Aorta (tissue), 5 donors: Measurements from ENCODE around the gene NSUN7. TPM values are rescaled to one million over a fixed set of nuclear protein-coding genes. Genes with fewer than 3 reads are reported as not detected.

Experiments used
- ATAC-seq: fragments of 200-7000 bp; cut with Tn5 transposase; one replicate; pipeline ENCODE4 v1.9.1; 2022; ENCODE audit warnings: moderate library complexity; ENCODE audit not compliant: low FRiP score
- DNase-seq, 2 donors: peaks; one replicate each; pipeline ENCODE4 v3.0.0-alpha.2; 2020
- H3K27ac ChIP-seq, 2 donors: one replicate each; pipeline ENCODE4 v1.5.1; 2013; ENCODE audit warnings: low read length in 2 of 2, mild to moderate bottlenecking in 2 of 2, moderate library complexity in 2 of 2, control low read depth in 1 of 2, inconsistent platforms in 1 of 2, low read depth in 1 of 2
- H3K27me3 ChIP-seq, 2 donors: one replicate each; pipeline ENCODE4 v1.6.1; 2013; ENCODE audit warnings: control low read depth in 1 of 2, low read length in 1 of 2, mild to moderate bottlenecking in 1 of 2, moderate library complexity in 1 of 2; ENCODE audit not compliant: insufficient read depth in 2 of 2, control insufficient read depth in 1 of 2
- H3K36me3 ChIP-seq, 2 donors: one replicate each; pipeline ENCODE4 v1.6.1; 2013; ENCODE audit warnings: control low read depth in 1 of 2, low read length in 1 of 2, mild to moderate bottlenecking in 1 of 2; ENCODE audit not compliant: insufficient read depth in 2 of 2, control insufficient read depth in 1 of 2
- H3K4me1 ChIP-seq, 2 donors: one replicate each; pipeline ENCODE4 v1.6.1; 2013; ENCODE audit warnings: low read length in 2 of 2, control low read depth in 1 of 2, mild to moderate bottlenecking in 1 of 2, moderate library complexity in 1 of 2; ENCODE audit not compliant: insufficient read depth in 2 of 2, control insufficient read depth in 1 of 2
- H3K4me3 ChIP-seq, 2 donors: one replicate each; pipeline ENCODE4 v1.5.1; 2013; ENCODE audit warnings: low read length in 2 of 2, control low read depth in 1 of 2, mild to moderate bottlenecking in 1 of 2
- H3K9me3 ChIP-seq: one replicate; pipeline ENCODE4 v1.6.1; 2013; ENCODE audit warnings: mild to moderate bottlenecking, low read length; ENCODE audit not compliant: control insufficient read depth
- WGBS, 2 donors: extraction: QIAGEN DNeasy Blood & Tissue Kit; methylation state at CpG; one replicate each; pipeline ENCODE4 v1.1.7; 2013; 5-methylcytosine and 5-hydroxymethylcytosine counted together
- intact Hi-C, 2 donors: fragments of 100-400 bp; cut with DNase I; formaldehyde crosslinking; loops; one replicate each; pipeline versions ENCODE4 v1.14.2 to v1.15.0; 2022
- polyA plus RNA-seq, 2 donors: library from polyadenylated mRNA; stranded (reverse); fragments of 200-250 nt; gene quantifications; one replicate each; pipeline ENCODE4 v1.2.3, GENCODE V29; 2013
- total RNA-seq, 2 donors: library from RNA; stranded (reverse); fragmentation: NEBNext Ultra II Directional; extraction: Animal tissue kit (Norgen Biotek cat#: 25700); gene quantifications; one replicate each; pipeline ENCODE4 v1.2.1, GENCODE V29; 2021
- donor health status: healthy with polysubstance abuse.
- donor health status: Bipolar disorder and iron deficiency.
- donor health status: DM: no; HTN: no; CAD: no.
- donor health status: DM: no; HTN: no; CAD: no.
- donor health status: DM: yes; HTN: yes; CAD: no.

Gene NSUN7
- total and polyA plus RNA-seq, 4 donors, result 0.75 to 16.3 (median 5.8) TPM

GRCh38 chr4:40731361-40731760, 18.4 kb upstream of the NSUN7 start:
- intact Hi-C loops, result no loop called here
- no peaks in the 10 kb centered on the region for H3K9me3 ChIP-seq
- DNase-seq (no peak), ATAC-seq (no peak)
- H3K27ac ChIP-seq, result no peak overlapping the region
- no peaks in the 10 kb centered on the region for H3K36me3 ChIP-seq
- no peaks in the 10 kb centered on the region for H3K4me1 ChIP-seq
- H3K27me3 ChIP-seq, result no peaks in the 10 kb centered on the region
- H3K4me3 ChIP-seq, result no peak overlapping the region

GRCh38 chr4:40731792-40732245, 17.9 kb upstream of the NSUN7 start:
- peak in 1 of 2 donors; percentile 62 for DNase-seq
- Histone ChIP-seq H3K4me1 (no peaks in the 10 kb centered on the region), H3K4me3 (no peak overlapping the region), H3K27ac (no peak overlapping the region), H3K9me3 (no peaks in the 10 kb centered on the region), H3K36me3 (no peaks in the 10 kb centered on the region), H3K27me3 (no peaks in the 10 kb centered on the region)
- ATAC-seq, result peak; percentile 36
- intact Hi-C loops, result no loop called here
- 65 to 72% methylated on average over 6 of the region's 6 CpGs for WGBS, 2 donors

GRCh38 chr4:40733752-40734151, 16.0 kb upstream of the NSUN7 start:
- 76 to 88% methylated on average over 7 of the region's 7 CpGs for WGBS, 2 donors
- Histone ChIP-seq H3K36me3 (no peaks in the 10 kb centered on the region), H3K4me3 (no peak overlapping the region), H3K9me3 (no peaks in the 10 kb centered on the region), H3K27me3 (no peaks in the 10 kb centered on the region), H3K4me1 (no peaks in the 10 kb centered on the region), H3K27ac (no peak overlapping the region)
- ATAC-seq, result no peak
- intact Hi-C loops, result no loop called here
- no peak for DNase-seq

GRCh38 chr4:40734497-40734896, 15.3 kb upstream of the NSUN7 start:
- H3K4me3 ChIP-seq, result no peak overlapping the region
- no peak for ATAC-seq
- 84 to 88% methylated on average over 5 of the region's 5 CpGs for WGBS, 2 donors
- no peaks in the 10 kb centered on the region for H3K9me3 ChIP-seq
- no peaks in the 10 kb centered on the region for H3K27me3 ChIP-seq
- H3K36me3 ChIP-seq, result no peaks in the 10 kb centered on the region
- no peaks in the 10 kb centered on the region for H3K4me1 ChIP-seq
- intact Hi-C loops, result no loop called here
- no peak overlapping the region for H3K27ac ChIP-seq
- no peak for DNase-seq

- Histone ChIP-seq H3K4me3 (no peak overlapping the region), H3K9me3 (no peaks in the 10 kb centered on the region), H3K4me1 (no peaks in the 10 kb centered on the region), H3K27ac (no peak overlapping the region), H3K27me3 (no peaks in the 10 kb centered on the region), H3K36me3 (no peaks in the 10 kb centered on the region)
- 86 to 87% methylated on average over 1 of the region's 1 CpG for WGBS, 2 donors
- intact Hi-C loops, result loop anchor here in 1 of 2 donors (5.0 kb wide), 1 partner anchor 160 kb away; no protein-coding TSS in a partner anchor
- no peak for DNase-seq
- ATAC-seq, result no peak
Measured at GRCh38 chr4:40736910-40737309, 12.8 kb upstream of the NSUN7 start.

- no peaks in the 10 kb centered on the region for H3K36me3 ChIP-seq
- H3K9me3 ChIP-seq, result no peaks in the 10 kb centered on the region
- no peaks in the 10 kb centered on the region for H3K4me1 ChIP-seq
- no peak for ATAC-seq
- DNase-seq, result no peak
- no peaks in the 10 kb centered on the region for H3K27me3 ChIP-seq
- intact Hi-C loops, result loop anchor here in 1 of 2 donors (5.0 kb wide), 1 partner anchor 159 kb away; no protein-coding TSS in a partner anchor
- H3K4me3 ChIP-seq, result no peak overlapping the region
- no peak overlapping the region for H3K27ac ChIP-seq
- 66 to 69% methylated on average over 2 of the region's 2 CpGs for WGBS, 2 donors
Measured at GRCh38 chr4:40737879-40738278, 11.9 kb upstream of the NSUN7 start.

GRCh38 chr4:40739347-40739746, 10.4 kb upstream of the NSUN7 start:
- Histone ChIP-seq H3K27me3 (no peaks in the 10 kb centered on the region), H3K4me1 (no peaks in the 10 kb centered on the region), H3K4me3 (no peak overlapping the region), H3K36me3 (no peaks in the 10 kb centered on the region), H3K9me3 (no peaks in the 10 kb centered on the region), H3K27ac (no peak overlapping the region)
- DNase-seq (no peak), ATAC-seq (no peak)
- intact Hi-C loops, result loop anchor here in 1 of 2 donors (5.0 kb wide), 1 partner anchor 158 kb away; no protein-coding TSS in a partner anchor

GRCh38 chr4:40744218-40744617, 5.5 kb upstream of the NSUN7 start:
- no peak for ATAC-seq
- intact Hi-C loops, result loop anchor here in 1 of 2 donors (5.0 kb wide), 1 partner anchor 153 kb away; no protein-coding TSS in a partner anchor

GRCh38 chr4:40745285-40745984, 4.3 kb upstream of the NSUN7 start:
- H3K4me3 ChIP-seq, result no peak overlapping the region
- no peaks in the 10 kb centered on the region for H3K36me3 ChIP-seq
- DNase-seq (no peak), ATAC-seq (no peak)
- WGBS, 2 donors, result 89 to 92% methylated on average over 6 of the region's 6 CpGs
- H3K9me3 ChIP-seq, result no peaks in the 10 kb centered on the region
- no peaks in the 10 kb centered on the region for H3K4me1 ChIP-seq
- no peaks in the 10 kb centered on the region for H3K27me3 ChIP-seq
- H3K27ac ChIP-seq, result no peak overlapping the region
- intact Hi-C loops, result no loop called here

More at GRCh38 chr4:40744218-40744617, 5.5 kb upstream of the NSUN7 start:
- no peaks in the 10 kb centered on the region for H3K4me1 ChIP-seq
- no peak for DNase-seq
- 31% methylated on average over 3 of the region's 3 CpGs for WGBS, 2 donors
- no peak overlapping the region for H3K27ac ChIP-seq
- H3K27me3 ChIP-seq, result no peaks in the 10 kb centered on the region
- no peaks in the 10 kb centered on the region for H3K9me3 ChIP-seq
- no peaks in the 10 kb centered on the region for H3K36me3 ChIP-seq
- H3K4me3 ChIP-seq, result no peak overlapping the region
